Epithelial cell of esophagus (primary cell): ENCODE measurements around the gene PDE8B.

ENCODE experiments used
- DNase-seq: peaks from one replicate; pipeline ENCODE4 v3.0.0; 2010; ENCODE audit warnings: low read depth
- H3K4me3 ChIP-seq: 2 replicates; pipeline ENCODE4 v1.5.1; 2011; ENCODE audit warnings: mild to moderate bottlenecking, low read length, control low read depth
- TF ChIP-seq, protein P1 (sequence below): IDR thresholded peaks from 2 replicates; pipeline ENCODE4 v1.5.1; 2011; ENCODE audit warnings: low read depth, mild to moderate bottlenecking, low read length, control low read depth, inconsistent platforms; ENCODE audit not compliant: insufficient read depth; ENCODE audit errors: missing control alignments

Gene PDE8B

DNA sequence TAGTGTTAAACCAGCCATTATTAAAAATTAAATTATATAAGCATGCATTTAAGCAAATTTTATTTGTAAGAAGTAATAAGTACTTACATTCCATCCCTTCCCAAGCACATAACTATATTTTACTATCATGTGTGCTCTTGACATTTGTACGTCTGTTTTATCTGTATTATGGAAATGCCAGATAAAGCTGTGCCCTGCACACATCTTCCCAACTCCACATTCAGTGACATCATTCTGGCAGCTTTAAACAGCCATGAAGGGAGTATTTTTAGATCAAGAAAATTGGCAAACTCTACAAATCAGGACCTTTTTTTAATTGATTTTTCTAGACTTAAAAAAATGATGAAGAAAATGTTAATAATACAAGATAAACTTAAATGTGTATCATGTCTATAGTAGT lies 150.5 kb downstream of the PDE8B start:
- TF ChIP-seq, protein P1, sequence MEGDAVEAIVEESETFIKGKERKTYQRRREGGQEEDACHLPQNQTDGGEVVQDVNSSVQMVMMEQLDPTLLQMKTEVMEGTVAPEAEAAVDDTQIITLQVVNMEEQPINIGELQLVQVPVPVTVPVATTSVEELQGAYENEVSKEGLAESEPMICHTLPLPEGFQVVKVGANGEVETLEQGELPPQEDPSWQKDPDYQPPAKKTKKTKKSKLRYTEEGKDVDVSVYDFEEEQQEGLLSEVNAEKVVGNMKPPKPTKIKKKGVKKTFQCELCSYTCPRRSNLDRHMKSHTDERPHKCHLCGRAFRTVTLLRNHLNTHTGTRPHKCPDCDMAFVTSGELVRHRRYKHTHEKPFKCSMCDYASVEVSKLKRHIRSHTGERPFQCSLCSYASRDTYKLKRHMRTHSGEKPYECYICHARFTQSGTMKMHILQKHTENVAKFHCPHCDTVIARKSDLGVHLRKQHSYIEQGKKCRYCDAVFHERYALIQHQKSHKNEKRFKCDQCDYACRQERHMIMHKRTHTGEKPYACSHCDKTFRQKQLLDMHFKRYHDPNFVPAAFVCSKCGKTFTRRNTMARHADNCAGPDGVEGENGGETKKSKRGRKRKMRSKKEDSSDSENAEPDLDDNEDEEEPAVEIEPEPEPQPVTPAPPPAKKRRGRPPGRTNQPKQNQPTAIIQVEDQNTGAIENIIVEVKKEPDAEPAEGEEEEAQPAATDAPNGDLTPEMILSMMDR = no peak
- no peak for DNase-seq
- no peak overlapping the region for H3K4me3 ChIP-seq

DNA sequence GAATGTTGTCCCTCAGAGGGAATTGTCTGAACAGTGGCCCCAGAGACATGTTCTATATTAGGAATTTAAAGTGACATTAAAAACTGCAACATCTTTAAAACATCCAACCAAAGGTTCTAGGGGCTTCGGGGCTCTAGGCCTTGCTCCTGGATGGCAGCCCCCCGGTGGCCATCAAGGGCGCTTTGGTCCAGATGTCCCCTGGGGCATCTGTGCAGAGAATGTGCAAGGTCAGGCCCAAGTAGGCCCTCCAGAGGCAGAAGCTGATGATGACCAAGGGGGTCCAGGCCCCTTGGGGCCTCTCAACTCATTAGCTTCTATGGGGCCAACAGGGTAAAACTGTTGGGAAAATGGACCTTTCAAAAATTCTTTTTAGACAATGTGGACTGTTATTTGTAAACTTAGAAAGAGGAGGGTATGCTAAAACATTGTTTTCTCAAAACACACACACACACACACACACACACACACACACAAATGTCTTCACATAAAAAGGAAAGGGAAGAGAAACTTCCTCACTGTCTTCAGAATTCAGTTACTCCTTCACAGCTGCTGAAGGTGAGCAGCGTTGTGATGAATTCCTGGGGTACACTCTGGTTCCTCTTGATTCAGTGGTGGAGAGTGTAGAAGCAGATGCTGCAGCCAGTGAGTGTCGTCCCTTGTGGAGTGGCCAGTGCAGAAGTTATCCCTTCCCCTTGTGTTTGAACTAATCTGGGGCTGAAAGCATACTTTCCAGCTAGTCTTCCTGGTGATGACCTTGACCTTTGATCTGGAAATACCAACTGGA lies 156.4 kb downstream of the PDE8B start:
- DNase-seq = no peak
- H3K4me3 ChIP-seq = no peak overlapping the region
- TF ChIP-seq, protein P1 = no peak

DNA sequence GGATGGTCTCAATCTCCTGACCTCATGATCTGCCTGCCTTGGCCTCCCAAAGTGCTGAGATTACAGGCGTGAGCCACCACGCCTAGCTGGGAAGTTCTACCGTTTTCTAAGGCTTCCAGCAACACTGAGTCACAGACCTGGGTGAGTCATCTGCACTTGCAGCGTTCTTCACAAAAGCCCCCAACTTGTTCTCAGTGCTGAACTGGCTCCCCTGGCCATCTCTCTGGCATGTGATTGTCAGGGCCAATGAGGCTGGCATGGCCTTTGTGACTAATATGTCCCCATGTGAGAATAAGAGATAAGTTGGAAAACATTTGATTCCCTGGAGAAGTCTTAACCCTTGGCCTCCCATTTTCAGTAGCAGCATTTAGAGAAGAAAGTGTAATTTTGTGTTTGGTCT lies 157.3 kb downstream of the PDE8B start:
- DNase-seq = peak; percentile 47
- H3K4me3 ChIP-seq = no peak overlapping the region
- TF ChIP-seq, protein P1 = no peak

DNA sequence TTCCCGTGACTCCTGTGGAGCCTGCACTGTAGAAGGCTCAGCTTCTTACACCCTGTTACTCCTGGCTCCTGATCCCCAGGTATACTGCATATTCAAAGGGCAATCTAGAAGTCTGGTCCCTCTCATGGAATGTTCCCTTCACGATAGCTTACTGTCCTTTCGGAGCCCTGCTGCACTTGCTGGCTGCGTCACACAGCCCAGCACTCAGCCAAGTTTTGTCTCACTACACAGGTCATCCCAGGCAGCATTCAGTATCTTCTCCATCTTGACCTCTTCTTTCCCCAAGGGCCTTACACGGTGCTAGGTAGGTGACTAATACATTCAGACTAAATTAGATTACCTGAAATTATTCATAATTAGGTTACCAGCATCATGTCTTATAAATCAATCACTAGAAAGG lies 157.9 kb downstream of the PDE8B start:
- DNase-seq = no peak

DNA sequence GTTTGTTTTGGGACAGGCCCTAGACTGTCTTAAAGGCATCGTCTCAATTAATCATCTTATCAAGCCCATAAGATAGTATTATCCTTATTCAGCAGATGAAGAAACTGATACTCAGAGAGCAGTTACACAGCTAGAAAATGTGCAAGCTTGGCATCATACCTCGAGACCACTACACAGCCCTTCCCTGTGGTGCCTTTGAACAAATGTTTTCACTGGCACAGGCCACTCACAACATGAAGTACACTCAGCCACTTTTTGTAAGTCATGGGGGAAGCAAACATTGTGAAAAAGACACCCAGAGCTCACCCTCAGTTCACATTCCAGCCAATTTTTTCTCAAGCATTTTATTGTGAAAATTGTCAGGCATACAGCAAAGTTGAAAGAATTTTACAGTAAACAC lies 159.1 kb downstream of the PDE8B start:
- TF ChIP-seq, protein P1 = no peak
- DNase-seq = no peak
- no peak overlapping the region for H3K4me3 ChIP-seq

More for the DNA sequence above, 157.9 kb downstream of the PDE8B start:
- H3K4me3 ChIP-seq = no peak overlapping the region
- TF ChIP-seq, protein P1 = no peak

DNA sequence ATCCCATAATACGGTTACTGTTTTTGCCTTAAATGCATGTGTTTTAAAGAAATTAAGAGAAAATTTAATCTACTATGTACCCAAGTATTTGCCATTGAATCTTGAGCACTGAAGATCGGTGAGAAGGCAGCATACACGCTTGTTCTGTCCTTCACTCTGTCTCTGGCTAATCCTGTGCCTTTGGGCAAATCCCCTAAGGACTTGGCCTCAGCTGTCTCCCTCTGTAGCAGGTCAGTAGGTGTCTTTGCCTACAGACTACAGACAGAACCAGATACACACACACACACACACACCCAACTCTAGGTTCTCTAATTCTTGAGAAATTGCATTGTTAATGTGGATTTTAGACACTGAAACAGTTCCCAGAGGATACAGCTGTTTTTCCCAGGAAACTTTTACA lies 164.2 kb downstream of the PDE8B start:
- no peak overlapping the region for H3K4me3 ChIP-seq
- TF ChIP-seq, protein P1 = no peak
- DNase-seq = no peak

DNA sequence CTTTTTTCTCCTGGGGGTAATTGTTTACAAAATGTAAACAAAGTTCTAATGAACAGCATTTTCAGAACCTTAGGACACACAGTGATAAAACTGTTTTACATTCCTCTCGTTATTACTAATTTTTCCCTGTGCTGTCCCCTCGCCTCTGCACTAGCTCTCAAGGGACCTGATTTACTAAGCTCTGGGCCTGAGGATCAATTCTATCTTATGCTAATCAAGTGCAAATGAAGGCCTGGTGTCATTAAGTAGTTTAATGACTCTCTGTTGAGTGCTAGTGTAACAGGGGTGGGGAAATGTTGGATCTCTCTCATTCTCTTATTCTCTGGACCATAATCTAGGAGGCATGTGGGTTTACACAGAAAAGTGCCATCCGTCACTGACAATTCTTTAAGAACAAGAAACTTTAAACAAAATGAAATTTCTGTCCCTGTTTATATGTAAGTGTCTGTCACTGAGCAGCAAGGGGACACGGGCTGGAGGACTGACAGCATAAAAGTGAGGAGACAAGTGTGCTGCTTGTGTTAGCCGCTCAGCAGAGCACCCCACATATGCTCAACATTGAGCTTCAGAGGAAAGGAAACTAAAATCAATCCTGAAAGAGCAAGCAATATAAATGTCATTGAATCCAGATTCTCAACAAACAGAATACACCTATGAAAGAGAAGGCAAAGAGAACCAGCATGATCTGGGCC lies 166.3 kb downstream of the PDE8B start:
- DNase-seq = no peak
- TF ChIP-seq, protein P1 = no peak
- no peak overlapping the region for H3K4me3 ChIP-seq
